GM12878 (cell line): Measurements from ENCODE around the gene CPHXL. TPM values are rescaled to one million over a fixed set of nuclear protein-coding genes. Genes with fewer than 3 reads are reported as not detected.

Experiments used
- ATF2 ChIP-seq: IDR thresholded peaks from 2 replicates; pipeline ENCODE4 v1.6.1; 2012; ENCODE audit warnings: low read length, inconsistent platforms
- BCL11A ChIP-seq: IDR thresholded peaks from 2 replicates; pipeline ENCODE4 v1.6.1; 2011; ENCODE audit warnings: low read depth, low read length
- BHLHE40 ChIP-seq, 2 experiments: fragments of 450-650 bp in 1 of 2; IDR thresholded peaks; 2 replicates each; pipeline ENCODE4 v1.6.1; 2011 to 2017; ENCODE audit warnings: low read depth in 2 of 2, borderline replicate concordance in 1 of 2, improper control_type of control experiment in 1 of 2, low read length in 1 of 2, mild to moderate bottlenecking in 1 of 2
- BMI1 ChIP-seq: fragments of 450-650 bp; IDR thresholded peaks from 2 replicates; pipeline ENCODE4 v1.6.1; 2016; ENCODE audit warnings: mild to moderate bottlenecking, moderate library complexity, borderline replicate concordance
- CBFB ChIP-seq: IDR thresholded peaks from 2 replicates; pipeline ENCODE4 v1.6.1; 2016; ENCODE audit warnings: antibody characterized with exemption, low read depth
- CBX5 ChIP-seq: sonication (generic); IDR thresholded peaks from 2 replicates; pipeline ENCODE4 v1.6.1; 2016; ENCODE audit warnings: low read depth, moderate library complexity, mild to moderate bottlenecking, inconsistent platforms
- CHD2 ChIP-seq: IDR thresholded peaks from 2 replicates; pipeline ENCODE4 v1.6.1; 2011; ENCODE audit warnings: low read depth, low read length, improper control_type of control experiment, borderline replicate concordance
- CTCF ChIP-seq, 3 experiments: IDR thresholded peaks in 2 of 3; conservative IDR thresholded peaks in 1 of 3; 2 replicates each; pipeline ENCODE4 v1.5.1; 2011; ENCODE audit warnings: low read depth in 3 of 3, low read length in 3 of 3, mild to moderate bottlenecking in 3 of 3, control low read depth in 2 of 3, moderate library complexity in 2 of 3, inconsistent platforms in 1 of 3, mixed read lengths in 1 of 3; ENCODE audit not compliant: control insufficient read depth in 2 of 3, insufficient read depth in 1 of 3; ENCODE audit errors: extremely low read depth in 1 of 3
- HDAC2 ChIP-seq: fragments of 200-600 bp; sonication (generic); IDR thresholded peaks from 2 replicates; pipeline ENCODE4 v1.6.1; 2017
- IKZF1 ChIP-seq: fragments of 450-650 bp; conservative IDR thresholded peaks from 2 replicates; pipeline ENCODE4 v1.6.1; 2017; ENCODE audit warnings: antibody characterized with exemption, mild to moderate bottlenecking
- JUNB ChIP-seq: IDR thresholded peaks from 2 replicates; pipeline ENCODE4 v1.6.1; 2016; ENCODE audit warnings: antibody characterized with exemption, mild to moderate bottlenecking
- LARP7 ChIP-seq: fragments of 450-650 bp; IDR thresholded peaks from 2 replicates; pipeline ENCODE4 v1.6.1; 2017; ENCODE audit warnings: mild to moderate bottlenecking
- MTA2 ChIP-seq: fragments of 450-650 bp; IDR thresholded peaks from 2 replicates; pipeline ENCODE4 v1.6.1; 2016; ENCODE audit warnings: low read depth, mild to moderate bottlenecking, moderate library complexity
- MTA3 ChIP-seq: IDR thresholded peaks from 2 replicates; pipeline ENCODE4 v1.6.1; 2012; ENCODE audit warnings: low read length, inconsistent platforms, borderline replicate concordance
- NR2F1 ChIP-seq: fragments of 450-650 bp; conservative IDR thresholded peaks from 2 replicates; pipeline ENCODE4 v1.6.1; 2017; ENCODE audit warnings: mild to moderate bottlenecking
- POLR2A ChIP-seq: IDR thresholded peaks from 2 replicates; pipeline ENCODE4 v1.6.1; 2011; ENCODE audit warnings: low read depth, mild to moderate bottlenecking, low read length
- POU2F2 ChIP-seq: IDR thresholded peaks from 3 replicates; pipeline ENCODE4 v1.6.1; 2011; ENCODE audit warnings: low read depth, mild to moderate bottlenecking, low read length, borderline replicate concordance
- PRDM15 ChIP-seq: fragments of 450-650 bp; formaldehyde crosslinking; IDR thresholded peaks from 2 replicates; pipeline ENCODE4 v1.4.0; 2020; ENCODE audit warnings: mild to moderate bottlenecking, moderate library complexity
- RB1 ChIP-seq: fragments of 450-650 bp; formaldehyde crosslinking; IDR thresholded peaks from 2 replicates; pipeline ENCODE4 v1.6.1; 2017; ENCODE audit warnings: mild to moderate bottlenecking, borderline replicate concordance
- RELA ChIP-seq: fragments of 450-650 bp; IDR thresholded peaks from 2 replicates; pipeline ENCODE4 v1.8.0; 2014; ENCODE audit warnings: borderline replicate concordance; ENCODE audit not compliant: partially characterized antibody
- SMAD5 ChIP-seq: IDR thresholded peaks from 2 replicates; pipeline ENCODE4 v1.6.1; 2016; ENCODE audit warnings: antibody characterized with exemption, low read depth
- SMC3 ChIP-seq: IDR thresholded peaks from 2 replicates; pipeline ENCODE4 v1.6.1; 2011; ENCODE audit warnings: low read length, improper control_type of control experiment, borderline replicate concordance
- TCF12 ChIP-seq: IDR thresholded peaks from 2 replicates; pipeline ENCODE4 v1.6.1; 2011; ENCODE audit warnings: low read depth, mild to moderate bottlenecking, low read length
- WRNIP1 ChIP-seq: IDR thresholded peaks from 2 replicates; pipeline ENCODE4 v1.6.1; 2011; ENCODE audit warnings: low read depth, low read length, improper control_type of control experiment, borderline replicate concordance
- ZBTB33 ChIP-seq: fragments of 450-650 bp; IDR thresholded peaks from 2 replicates; pipeline ENCODE4 v1.6.1; 2017; ENCODE audit warnings: mild to moderate bottlenecking
- ZNF274 ChIP-seq: IDR thresholded peaks from one replicate; pipeline ENCODE4 v1.8.0; 2011; ENCODE audit not compliant: insufficient read length, insufficient read depth
- polyA plus RNA-seq, 11 experiments: library from polyadenylated mRNA; depleted of rRNA in 4 of 11; unstranded in 6 of 11; stranded (reverse) in 5 of 11; fragments of >200 nt; fragmentation: Nextera tagmentation in 4 of 11; fragmentation: Illumina TruSeq in 1 of 11; extraction: Ambion mirVana in 4 of 11; extraction: Trizol in 1 of 11; gene quantifications; 1 replicate in 1 of 11; 2 replicates in 10 of 11; pipeline versions ENCODE4 v1.2.1 to v1.2.3, GENCODE V29; 2011 to 2016; ENCODE audit warnings: inconsistent platforms in 2 of 11, missing spikeins in 2 of 11, low read depth in 1 of 11
- total RNA-seq, 4 experiments: library from RNA; depleted of rRNA in 3 of 4; stranded (reverse); fragments of >200 nt in 3 of 4; fragmentation: Illumina TruSeq in 1 of 4; extraction: Trizol in 1 of 4; gene quantifications; 2 replicates each; pipeline versions ENCODE4 v1.2.1 to v1.2.3, GENCODE V29; 2013 to 2021

The CPHXL gene
- total and polyA plus RNA-seq, 10 of the 15 experiments (the other 5 are each of a cell fraction or from before 2014, with no cell fraction given) = 0.13 TPM; not detected in 9

DNA sequence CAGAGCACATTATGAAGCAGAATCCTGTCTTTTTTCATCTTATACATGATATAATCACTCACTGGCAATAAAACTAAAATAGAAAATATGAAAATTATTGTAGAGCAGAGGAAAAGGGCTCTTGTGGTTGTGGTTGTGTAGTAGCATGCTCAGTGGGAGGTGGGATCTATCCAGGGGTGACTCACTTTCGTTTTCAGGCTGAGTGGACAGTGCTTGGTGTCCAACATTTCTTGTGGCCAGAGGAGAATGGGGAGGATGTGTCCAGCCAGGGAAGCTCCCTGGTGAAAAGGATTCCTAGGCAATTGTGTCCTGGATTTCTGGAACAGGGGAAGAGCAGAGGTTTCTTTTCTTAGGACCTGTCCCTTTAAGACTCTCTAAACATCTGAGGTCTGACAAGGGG, 31.9 kb upstream of the CPHXL start (continued):
- TF ChIP-seq CBX5 (no peak), LARP7 (no peak), CBFB (0 out of 2 replicates have a peak, but pooled peaks have one; percentile 35), TCF12 (no peak), BMI1 (no peak), RELA (no peak), SMAD5 (no peak), SMC3 (no peak), POU2F2 (no peak), WRNIP1 (no peak), BHLHE40 (IDR thresholded peaks at IDR 0.05; ENCODE audit: borderline replicate concordance in 1 of 2, low read depth in 2 of 2, low read length in 1 of 2) (no peak), RB1 (no peak), MTA2 (no peak), PRDM15 (CRISPR knock-in tag) (no peak), HDAC2 (no peak), BCL11A (no peak; the same call in 1 of the 2 replicates), ZBTB33 (no peak), MTA3 (no peak), JUNB (peak; percentile 42), IKZF1 (peak; percentile 34; the same call in 1 of the 2 replicates), NR2F1 (no peak), ATF2 (peak; percentile 48; the same call in 1 of the 2 replicates), CHD2 (no peak), POLR2A (no peak), CTCF (IDR thresholded peaks at IDR 0.05 in 2 of 3, conservative IDR thresholded peaks at IDR 0.05 in 1 of 3; ENCODE audit: control insufficient read depth in 2 of 3, extremely low read depth in 1 of 3, insufficient read depth in 1 of 3, low read depth in 3 of 3, low read length in 3 of 3) (no peak), ZNF274 (no peak)
